Measurements from ENCODE around the gene RPTOR. TPM values are rescaled to one million over a fixed set of nuclear protein-coding genes. Genes with fewer than 3 reads are reported as not detected.

RPTOR gene
- total RNA-seq, 1 donor from 2014 or later: 62.4 TPM

DNA sequence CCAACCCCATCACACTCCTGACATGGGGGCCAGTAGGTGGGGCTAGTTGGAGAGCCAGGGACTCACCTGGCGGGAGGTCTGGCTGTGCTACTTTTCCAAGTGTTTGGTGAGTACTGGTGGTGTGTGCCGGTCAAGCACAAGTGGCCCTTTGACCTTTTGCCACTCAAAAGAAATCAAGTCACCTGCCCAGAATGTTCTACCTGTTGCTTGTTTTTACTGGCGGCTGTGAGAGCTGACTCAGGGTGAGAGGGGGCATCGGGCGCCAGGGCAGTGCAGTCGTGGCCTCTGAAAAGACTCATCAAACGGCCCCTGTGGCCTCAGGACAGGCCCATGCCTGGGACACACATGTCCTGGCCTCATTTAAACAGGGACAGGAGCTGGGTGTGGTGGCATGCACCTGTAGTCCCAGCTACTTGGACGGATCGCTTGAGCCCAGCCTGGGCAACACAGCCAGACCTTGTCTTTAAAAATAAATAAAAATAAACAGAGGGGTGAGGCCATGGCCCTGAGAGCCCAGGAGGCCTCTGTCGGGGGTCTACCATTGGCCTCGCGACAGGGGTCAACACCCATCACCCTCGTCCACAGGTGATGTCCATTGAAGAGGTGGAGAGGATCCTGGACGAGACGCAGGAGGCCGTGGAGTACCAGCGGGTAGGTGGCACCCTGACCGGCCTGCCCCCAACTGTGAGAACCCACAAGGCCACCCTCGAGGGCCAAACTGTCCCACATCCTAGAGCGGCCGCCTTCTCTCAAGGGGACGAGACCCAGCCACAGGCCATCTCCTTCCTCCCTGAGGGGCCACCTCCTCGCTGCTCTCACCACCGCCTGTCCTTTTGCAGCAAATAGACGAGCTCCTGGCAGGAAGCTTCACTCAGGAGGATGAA, 452.0 kb downstream of the RPTOR start:
- DNase-seq (ENCODE audit: low spot score): no peak
- no peak overlapping the region for H3K4me3 Mint-ChIP-seq (ENCODE audit: low read depth)
- peaks cover 4% of the 10 kb centered on the region for H3K4me1 Mint-ChIP-seq (ENCODE audit: low read depth)
- no peak overlapping the region for H3K27ac Mint-ChIP-seq
- H3K36me3 Mint-ChIP-seq (ENCODE audit: low read depth): peaks cover 16% of the 10 kb centered on the region
- intact Hi-C loops (cut with micrococcal nuclease): no loop called here
- H3K9me3 Mint-ChIP-seq: no peaks in the 10 kb centered on the region
- H3K27me3 Mint-ChIP-seq (ENCODE audit: low read depth): peaks cover 4% of the 10 kb centered on the region

DNA sequence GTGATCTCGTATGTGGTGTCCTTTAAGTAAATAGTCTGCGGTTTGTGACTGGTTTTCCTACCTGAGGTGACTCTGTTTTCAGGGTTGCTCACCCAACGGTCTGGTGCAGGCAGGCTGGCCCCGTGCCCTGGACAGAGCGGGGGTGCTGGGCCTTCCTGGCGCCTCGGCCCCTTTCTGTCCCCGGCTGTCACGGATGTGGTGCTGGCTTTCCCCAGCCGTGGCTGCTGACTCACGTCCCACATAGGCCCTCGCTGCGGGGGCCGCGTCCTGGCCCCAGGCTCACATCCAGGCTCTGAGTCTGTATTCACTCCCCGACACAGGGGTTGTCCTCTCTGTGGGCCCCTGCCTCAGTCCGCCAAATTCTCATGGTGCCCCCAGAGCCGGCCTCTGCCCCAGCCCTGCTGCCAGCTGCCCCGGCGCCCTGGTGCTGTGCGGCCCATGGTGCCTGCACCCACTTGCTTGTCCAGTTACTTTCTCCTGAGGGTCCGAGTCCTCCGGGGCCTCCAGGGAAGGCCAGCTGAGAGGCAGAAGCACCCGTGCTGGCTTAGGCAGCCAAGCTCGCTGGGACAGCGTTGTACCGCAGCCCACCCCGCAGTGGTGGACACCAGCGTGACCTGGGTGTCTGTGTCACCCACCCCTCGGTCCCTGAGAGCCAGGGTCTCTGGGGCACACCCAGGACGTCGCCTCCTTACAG, 452.9 kb downstream of the RPTOR start:
- Mint-ChIP-seq H3K4me3 (ENCODE audit: low read depth) (no peak overlapping the region), H3K27ac (no peak overlapping the region), H3K9me3 (no peaks in the 10 kb centered on the region), H3K4me1 (ENCODE audit: low read depth) (peaks cover 4% of the 10 kb centered on the region), H3K36me3 (ENCODE audit: low read depth) (peaks cover 16% of the 10 kb centered on the region), H3K27me3 (ENCODE audit: low read depth) (peaks cover 10% of the 10 kb centered on the region)
- DNase-seq (ENCODE audit: low spot score): no peak
- intact Hi-C loops (cut with micrococcal nuclease): no loop called here

DNA sequence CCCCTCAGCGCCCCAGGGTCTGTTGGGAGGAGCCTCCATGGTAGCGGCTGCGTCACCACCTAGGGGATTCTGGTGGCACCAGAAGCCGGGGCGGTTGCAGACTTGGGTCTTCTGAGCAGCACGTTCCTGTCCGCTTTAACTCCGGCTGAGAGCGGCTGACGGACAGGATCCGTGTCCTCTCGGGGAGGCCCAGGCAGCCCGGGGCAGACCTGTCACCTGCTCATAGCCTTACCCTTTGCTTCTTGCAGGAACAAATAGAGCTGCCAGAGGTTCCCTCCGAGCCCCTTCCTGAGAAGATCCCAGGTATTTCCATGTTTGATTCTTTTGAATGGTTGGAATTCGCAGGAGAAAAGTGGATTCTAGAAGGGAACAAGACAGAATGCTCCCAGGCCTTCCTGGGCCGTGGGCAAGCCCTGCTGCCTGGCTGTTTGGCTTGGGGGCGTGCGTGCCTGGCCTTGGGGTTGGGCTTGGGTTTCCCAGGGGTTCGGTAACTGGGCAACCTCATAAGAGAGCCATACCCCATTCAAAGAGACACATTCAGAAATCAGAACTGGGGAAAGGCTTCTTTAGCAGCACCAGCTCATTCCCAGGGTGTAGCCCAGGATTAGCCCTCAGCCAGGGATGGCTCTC, 453.6 kb downstream of the RPTOR start:
- Mint-ChIP-seq H3K4me3 (ENCODE audit: low read depth) (no peak overlapping the region), H3K36me3 (ENCODE audit: low read depth) (peaks cover 16% of the 10 kb centered on the region), H3K27me3 (ENCODE audit: low read depth) (peaks cover 16% of the 10 kb centered on the region), H3K27ac (no peak overlapping the region), H3K4me1 (ENCODE audit: low read depth) (no peaks in the 10 kb centered on the region), H3K9me3 (no peaks in the 10 kb centered on the region)
- no peak for DNase-seq (ENCODE audit: low spot score)
- intact Hi-C loops (cut with micrococcal nuclease): no loop called here

- peaks cover 2% of the 10 kb centered on the region for H3K4me1 Mint-ChIP-seq (ENCODE audit: low read depth)
- DNase-seq (ENCODE audit: low spot score): no peak
- intact Hi-C loops (cut with micrococcal nuclease): no loop called here
- peaks cover 21% of the 10 kb centered on the region for H3K27me3 Mint-ChIP-seq (ENCODE audit: low read depth)
- H3K4me3 Mint-ChIP-seq (ENCODE audit: low read depth): no peak overlapping the region
- peaks cover 16% of the 10 kb centered on the region for H3K36me3 Mint-ChIP-seq (ENCODE audit: low read depth)
- H3K9me3 Mint-ChIP-seq: no peaks in the 10 kb centered on the region
- H3K27ac Mint-ChIP-seq: no peak overlapping the region
Observed at GRCh38 chr17:80998748-80999535, 454.3 kb downstream of the RPTOR start.

DNA sequence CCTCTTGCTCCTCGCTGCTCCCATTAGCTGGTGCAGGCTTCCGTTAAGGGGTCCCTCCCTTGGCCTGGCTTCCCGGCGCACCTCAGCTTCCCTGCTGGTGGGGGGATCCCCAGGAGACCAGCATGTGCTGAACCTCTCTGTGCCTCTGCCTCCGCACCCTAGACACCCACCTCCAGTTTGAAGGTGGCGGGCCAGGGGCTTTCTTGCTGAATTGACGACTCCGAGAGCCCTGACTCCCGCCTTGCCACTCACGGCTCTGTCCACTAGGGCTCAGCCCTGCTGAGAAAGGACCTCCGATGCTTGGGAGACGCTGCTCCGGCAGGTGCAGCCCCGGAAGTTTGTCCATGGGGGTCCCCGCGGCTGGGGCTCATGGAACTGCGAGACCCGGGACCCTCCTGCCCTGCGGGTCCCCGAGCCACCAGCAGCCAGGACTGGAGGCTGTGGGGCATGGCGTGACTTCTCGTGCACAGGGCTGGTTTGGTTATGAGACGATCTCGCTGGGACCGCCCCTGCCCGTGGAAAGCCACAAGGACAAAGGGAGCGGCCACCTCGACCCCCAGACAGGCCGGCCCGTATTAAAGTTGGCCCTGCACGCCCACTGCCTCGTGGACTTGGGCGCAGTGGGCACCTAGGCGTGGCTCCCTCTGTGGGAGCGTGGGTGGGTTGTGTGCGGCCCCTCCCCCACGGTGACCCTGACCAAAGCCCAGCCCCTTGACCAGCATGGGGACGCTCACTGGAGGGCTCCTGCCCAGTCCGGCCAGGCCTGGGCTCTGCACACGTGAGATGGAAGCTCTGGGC, 455.1 kb downstream of the RPTOR start:
- no peak for DNase-seq (ENCODE audit: low spot score)
- intact Hi-C loops (cut with micrococcal nuclease): no loop called here
- Mint-ChIP-seq H3K36me3 (ENCODE audit: low read depth) (peaks cover 16% of the 10 kb centered on the region), H3K4me1 (ENCODE audit: low read depth) (peaks cover 5% of the 10 kb centered on the region), H3K27me3 (ENCODE audit: low read depth) (peaks cover 23% of the 10 kb centered on the region), H3K27ac (no peak overlapping the region), H3K9me3 (no peaks in the 10 kb centered on the region), H3K4me3 (ENCODE audit: low read depth) (no peak overlapping the region)

- DNase-seq (ENCODE audit: low spot score): no peak
- Mint-ChIP-seq H3K4me3 (ENCODE audit: low read depth) (no peak overlapping the region), H3K4me1 (ENCODE audit: low read depth) (peaks cover 6% of the 10 kb centered on the region), H3K27me3 (ENCODE audit: low read depth) (peaks cover 25% of the 10 kb centered on the region), H3K27ac (no peak overlapping the region), H3K9me3 (no peaks in the 10 kb centered on the region), H3K36me3 (ENCODE audit: low read depth) (peaks cover 13% of the 10 kb centered on the region)
- intact Hi-C loops (cut with micrococcal nuclease): no loop called here
Observed at GRCh38 chr17:81000334-81000630, 455.6 kb downstream of the RPTOR start.

DNA sequence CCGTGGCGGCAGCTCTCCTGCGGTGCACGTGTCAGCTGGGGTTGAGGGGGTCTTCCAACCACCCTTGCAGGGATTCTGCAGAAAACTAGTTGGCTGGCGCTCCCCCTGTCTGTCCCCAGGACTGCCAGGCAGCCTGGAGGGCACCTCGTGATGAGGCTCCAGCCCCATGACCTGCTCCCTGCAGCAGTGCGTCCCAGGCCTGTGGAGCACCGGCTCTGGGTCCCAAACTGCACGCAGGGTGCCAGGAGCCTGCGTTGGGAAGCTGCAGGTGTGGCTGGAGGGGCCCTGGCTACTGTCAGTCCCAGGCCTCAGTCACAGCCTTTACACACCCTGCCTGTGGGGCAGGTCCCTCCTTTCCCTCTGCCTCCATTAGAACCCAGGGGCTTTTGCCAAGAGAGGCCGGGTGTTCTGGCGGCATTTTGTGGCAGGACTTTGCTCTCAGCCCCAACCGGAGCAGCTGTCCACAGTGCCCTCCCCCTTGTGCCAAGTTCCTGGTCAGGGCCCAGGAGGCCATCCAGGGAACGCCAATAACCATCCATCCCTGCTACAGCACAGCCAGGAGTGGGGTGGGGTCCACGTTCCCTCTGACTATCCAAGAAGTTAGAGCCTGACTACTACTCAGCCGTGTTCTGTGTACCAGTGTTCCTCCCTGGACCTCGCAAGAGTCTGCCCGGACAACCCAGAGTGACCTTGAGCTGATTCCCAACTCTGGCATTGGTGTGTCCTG, 456.2 kb downstream of the RPTOR start:
- no peak overlapping the region for H3K4me3 Mint-ChIP-seq (ENCODE audit: low read depth)
- H3K27ac Mint-ChIP-seq: no peak overlapping the region
- H3K27me3 Mint-ChIP-seq (ENCODE audit: low read depth): peaks cover 25% of the 10 kb centered on the region
- DNase-seq (ENCODE audit: low spot score): no peak
- intact Hi-C loops (cut with micrococcal nuclease): no loop called here
- H3K9me3 Mint-ChIP-seq: no peaks in the 10 kb centered on the region
- H3K4me1 Mint-ChIP-seq (ENCODE audit: low read depth): peaks cover 6% of the 10 kb centered on the region
- peaks cover 8% of the 10 kb centered on the region for H3K36me3 Mint-ChIP-seq (ENCODE audit: low read depth)

GRCh38 chr17:81002013-81002384, 457.4 kb downstream of the RPTOR start:
- peaks cover 6% of the 10 kb centered on the region for H3K4me1 Mint-ChIP-seq (ENCODE audit: low read depth)
- H3K9me3 Mint-ChIP-seq: no peaks in the 10 kb centered on the region
- DNase-seq (ENCODE audit: low spot score): no peak
- H3K36me3 Mint-ChIP-seq (ENCODE audit: low read depth): peaks cover 3% of the 10 kb centered on the region
- intact Hi-C loops (cut with micrococcal nuclease): no loop called here
- peaks cover 35% of the 10 kb centered on the region for H3K27me3 Mint-ChIP-seq (ENCODE audit: low read depth)
- no peak overlapping the region for H3K27ac Mint-ChIP-seq
- H3K4me3 Mint-ChIP-seq (ENCODE audit: low read depth): no peak overlapping the region

GRCh38 chr17:81002409-81003361, 458.0 kb downstream of the RPTOR start:
- no peak overlapping the region for H3K27ac Mint-ChIP-seq
- no peak for DNase-seq (ENCODE audit: low spot score)
- intact Hi-C loops (cut with micrococcal nuclease): no loop called here
- H3K27me3 Mint-ChIP-seq (ENCODE audit: low read depth): peaks cover 41% of the 10 kb centered on the region
- peaks cover 6% of the 10 kb centered on the region for H3K4me1 Mint-ChIP-seq (ENCODE audit: low read depth)
- no peak overlapping the region for H3K4me3 Mint-ChIP-seq (ENCODE audit: low read depth)
- H3K36me3 Mint-ChIP-seq (ENCODE audit: low read depth): peaks cover 3% of the 10 kb centered on the region
- no peaks in the 10 kb centered on the region for H3K9me3 Mint-ChIP-seq

DNA sequence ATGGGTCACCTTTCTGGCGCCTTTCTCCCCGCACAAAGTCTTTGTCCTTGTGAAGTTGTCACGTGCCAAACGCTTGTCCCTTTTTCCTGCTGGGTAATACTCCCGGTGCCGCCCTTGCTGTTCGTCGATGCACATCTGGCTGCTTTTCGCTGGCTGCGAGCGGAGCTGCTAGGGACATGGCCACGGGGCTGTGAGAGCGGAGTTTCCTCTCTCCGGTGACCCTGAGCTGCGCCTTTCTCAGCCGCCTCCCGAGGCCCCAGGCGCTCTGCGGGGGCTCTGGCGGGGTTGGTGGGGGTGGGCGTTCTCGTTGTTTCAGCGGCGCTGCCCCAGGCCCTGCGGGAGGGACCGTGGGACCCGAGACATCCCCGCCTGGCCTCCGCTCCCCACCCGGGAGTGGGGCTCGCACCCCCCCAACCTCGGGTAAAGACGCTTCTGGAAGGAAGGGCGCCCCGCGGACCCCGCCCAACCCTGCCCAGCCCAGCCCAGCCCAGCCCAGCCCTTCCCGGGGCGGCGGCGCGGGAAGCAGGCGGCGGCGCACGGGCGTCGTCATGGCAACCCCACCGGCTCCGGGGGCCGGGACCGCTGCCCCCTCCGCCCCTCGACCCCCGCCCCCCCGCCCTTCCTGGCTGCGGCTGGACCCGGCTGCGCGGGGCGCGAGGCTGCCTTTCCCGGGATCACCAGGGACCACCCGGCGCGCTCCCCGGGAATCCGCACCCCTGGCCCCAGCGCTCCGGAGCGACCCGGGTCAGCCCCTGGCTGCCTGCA, 459.3 kb downstream of the RPTOR start:
- intact Hi-C loops (cut with micrococcal nuclease): no loop called here
- H3K4me1 Mint-ChIP-seq (ENCODE audit: low read depth): peaks cover 6% of the 10 kb centered on the region
- peaks cover under 1% of the 10 kb centered on the region for H3K36me3 Mint-ChIP-seq (ENCODE audit: low read depth)
- DNase-seq (ENCODE audit: low spot score): no peak
- H3K4me3 Mint-ChIP-seq (ENCODE audit: low read depth): no peak overlapping the region
- H3K9me3 Mint-ChIP-seq: no peaks in the 10 kb centered on the region
- peaks cover 41% of the 10 kb centered on the region for H3K27me3 Mint-ChIP-seq (ENCODE audit: low read depth)
- no peak overlapping the region for H3K27ac Mint-ChIP-seq
